Measurements from ENCODE around the gene NAALADL1. TPM values are rescaled to one million over a fixed set of nuclear protein-coding genes. Genes with fewer than 3 reads are reported as not detected.

The NAALADL1 gene
- total RNA-seq, 1 donor from 2014 or later, result 11.9 TPM

- Mint-ChIP-seq H3K27ac (no peak overlapping the region), H3K36me3 (ENCODE audit: low read depth) (peaks cover 16% of the 10 kb centered on the region), H3K9me3 (no peaks in the 10 kb centered on the region), H3K4me3 (ENCODE audit: low read depth) (no peak overlapping the region), H3K4me1 (ENCODE audit: low read depth) (peaks cover 4% of the 10 kb centered on the region), H3K27me3 (ENCODE audit: low read depth) (no peaks in the 10 kb centered on the region)
- no peak for DNase-seq (ENCODE audit: low spot score)
- intact Hi-C loops (cut with micrococcal nuclease), result no loop called here
Observed at GRCh38 chr11:65071907-65072630, 13.7 kb upstream of the NAALADL1 start.

GRCh38 chr11:65069217-65069616 is 10.9 kb upstream of the NAALADL1 start:
- no peaks in the 10 kb centered on the region for H3K9me3 Mint-ChIP-seq
- H3K4me3 Mint-ChIP-seq (ENCODE audit: low read depth), result no peak overlapping the region
- H3K36me3 Mint-ChIP-seq (ENCODE audit: low read depth), result no peaks in the 10 kb centered on the region
- H3K4me1 Mint-ChIP-seq (ENCODE audit: low read depth), result no peaks in the 10 kb centered on the region
- H3K27ac Mint-ChIP-seq, result no peak overlapping the region
- intact Hi-C loops (cut with micrococcal nuclease), result no loop called here
- no peaks in the 10 kb centered on the region for H3K27me3 Mint-ChIP-seq (ENCODE audit: low read depth)
- no peak for DNase-seq (ENCODE audit: low spot score)

GRCh38 chr11:65067446-65067845 is 9.1 kb upstream of the NAALADL1 start:
- intact Hi-C loops (cut with micrococcal nuclease), result no loop called here
- no peak overlapping the region for H3K27ac Mint-ChIP-seq
- no peaks in the 10 kb centered on the region for H3K9me3 Mint-ChIP-seq
- H3K36me3 Mint-ChIP-seq (ENCODE audit: low read depth), result no peaks in the 10 kb centered on the region
- H3K27me3 Mint-ChIP-seq (ENCODE audit: low read depth), result no peaks in the 10 kb centered on the region
- DNase-seq (ENCODE audit: low spot score), result no peak
- no peak overlapping the region for H3K4me3 Mint-ChIP-seq (ENCODE audit: low read depth)
- no peaks in the 10 kb centered on the region for H3K4me1 Mint-ChIP-seq (ENCODE audit: low read depth)

GRCh38 chr11:65066805-65067291 is 8.5 kb upstream of the NAALADL1 start:
- H3K27me3 Mint-ChIP-seq (ENCODE audit: low read depth), result no peaks in the 10 kb centered on the region
- intact Hi-C loops (cut with micrococcal nuclease), result no loop called here
- H3K36me3 Mint-ChIP-seq (ENCODE audit: low read depth), result no peaks in the 10 kb centered on the region
- DNase-seq (ENCODE audit: low spot score), result no peak
- no peaks in the 10 kb centered on the region for H3K4me1 Mint-ChIP-seq (ENCODE audit: low read depth)
- no peak overlapping the region for H3K27ac Mint-ChIP-seq
- H3K9me3 Mint-ChIP-seq, result no peaks in the 10 kb centered on the region
- no peak overlapping the region for H3K4me3 Mint-ChIP-seq (ENCODE audit: low read depth)

- Mint-ChIP-seq H3K36me3 (ENCODE audit: low read depth) (no peaks in the 10 kb centered on the region), H3K9me3 (no peaks in the 10 kb centered on the region), H3K4me3 (ENCODE audit: low read depth) (no peak overlapping the region), H3K4me1 (ENCODE audit: low read depth) (no peaks in the 10 kb centered on the region), H3K27me3 (ENCODE audit: low read depth) (no peaks in the 10 kb centered on the region), H3K27ac (no peak overlapping the region)
- intact Hi-C loops (cut with micrococcal nuclease), result no loop called here
- DNase-seq (ENCODE audit: low spot score), result no peak
Observed at GRCh38 chr11:65066315-65066714, 8.0 kb upstream of the NAALADL1 start.

GRCh38 chr11:65065851-65066250 is 7.5 kb upstream of the NAALADL1 start:
- Mint-ChIP-seq H3K27me3 (ENCODE audit: low read depth) (no peaks in the 10 kb centered on the region), H3K4me1 (ENCODE audit: low read depth) (peaks cover 3% of the 10 kb centered on the region), H3K9me3 (no peaks in the 10 kb centered on the region), H3K27ac (no peak overlapping the region), H3K4me3 (ENCODE audit: low read depth) (no peak overlapping the region), H3K36me3 (ENCODE audit: low read depth) (no peaks in the 10 kb centered on the region)
- no peak for DNase-seq (ENCODE audit: low spot score)
- intact Hi-C loops (cut with micrococcal nuclease), result no loop called here

- no peak overlapping the region for H3K27ac Mint-ChIP-seq
- H3K36me3 Mint-ChIP-seq (ENCODE audit: low read depth), result no peaks in the 10 kb centered on the region
- H3K4me3 Mint-ChIP-seq (ENCODE audit: low read depth), result no peak overlapping the region
- H3K4me1 Mint-ChIP-seq (ENCODE audit: low read depth), result peaks cover 10% of the 10 kb centered on the region
- intact Hi-C loops (cut with micrococcal nuclease), result no loop called here
- no peak for DNase-seq (ENCODE audit: low spot score)
- H3K27me3 Mint-ChIP-seq (ENCODE audit: low read depth), result no peaks in the 10 kb centered on the region
- no peaks in the 10 kb centered on the region for H3K9me3 Mint-ChIP-seq
Observed at GRCh38 chr11:65064847-65065240, 6.5 kb upstream of the NAALADL1 start.

- no peak for DNase-seq (ENCODE audit: low spot score)
- Mint-ChIP-seq H3K9me3 (no peaks in the 10 kb centered on the region), H3K27me3 (ENCODE audit: low read depth) (no peaks in the 10 kb centered on the region), H3K4me3 (ENCODE audit: low read depth) (no peak overlapping the region), H3K27ac (no peak overlapping the region), H3K4me1 (ENCODE audit: low read depth) (peaks cover 10% of the 10 kb centered on the region), H3K36me3 (ENCODE audit: low read depth) (no peaks in the 10 kb centered on the region)
- intact Hi-C loops (cut with micrococcal nuclease), result no loop called here
Observed at GRCh38 chr11:65063532-65063931, 5.2 kb upstream of the NAALADL1 start.

GRCh38 chr11:65060913-65061408 is 2.6 kb upstream of the NAALADL1 start:
- no peak overlapping the region for H3K4me3 Mint-ChIP-seq (ENCODE audit: low read depth)
- no peaks in the 10 kb centered on the region for H3K36me3 Mint-ChIP-seq (ENCODE audit: low read depth)
- no peaks in the 10 kb centered on the region for H3K27me3 Mint-ChIP-seq (ENCODE audit: low read depth)
- H3K27ac Mint-ChIP-seq, result no peak overlapping the region
- intact Hi-C loops (cut with micrococcal nuclease), result no loop called here
- no peaks in the 10 kb centered on the region for H3K9me3 Mint-ChIP-seq
- H3K4me1 Mint-ChIP-seq (ENCODE audit: low read depth), result peaks cover 10% of the 10 kb centered on the region
- DNase-seq (ENCODE audit: low spot score), result no peak

- H3K4me1 Mint-ChIP-seq (ENCODE audit: low read depth), result peaks cover 10% of the 10 kb centered on the region
- no peak overlapping the region for H3K4me3 Mint-ChIP-seq (ENCODE audit: low read depth)
- no peaks in the 10 kb centered on the region for H3K36me3 Mint-ChIP-seq (ENCODE audit: low read depth)
- intact Hi-C loops (cut with micrococcal nuclease), result no loop called here
- no peak for DNase-seq (ENCODE audit: low spot score)
- H3K27ac Mint-ChIP-seq, result no peak overlapping the region
- no peaks in the 10 kb centered on the region for H3K9me3 Mint-ChIP-seq
- no peaks in the 10 kb centered on the region for H3K27me3 Mint-ChIP-seq (ENCODE audit: low read depth)
Observed at GRCh38 chr11:65059959-65060824, 1.8 kb upstream of the NAALADL1 start.

- no peaks in the 10 kb centered on the region for H3K9me3 Mint-ChIP-seq
- no peak overlapping the region for H3K27ac Mint-ChIP-seq
- intact Hi-C loops (cut with micrococcal nuclease), result no loop called here
- DNase-seq (ENCODE audit: low spot score), result no peak
- H3K4me1 Mint-ChIP-seq (ENCODE audit: low read depth), result peaks cover 10% of the 10 kb centered on the region
- H3K36me3 Mint-ChIP-seq (ENCODE audit: low read depth), result no peaks in the 10 kb centered on the region
- no peak overlapping the region for H3K4me3 Mint-ChIP-seq (ENCODE audit: low read depth)
- H3K27me3 Mint-ChIP-seq (ENCODE audit: low read depth), result no peaks in the 10 kb centered on the region
Observed at GRCh38 chr11:65059523-65059922, 1.2 kb upstream of the NAALADL1 start.

- Mint-ChIP-seq H3K4me1 (ENCODE audit: low read depth) (peaks cover 20% of the 10 kb centered on the region), H3K27ac (no peak overlapping the region), H3K27me3 (ENCODE audit: low read depth) (no peaks in the 10 kb centered on the region), H3K4me3 (ENCODE audit: low read depth) (no peak overlapping the region), H3K9me3 (no peaks in the 10 kb centered on the region), H3K36me3 (ENCODE audit: low read depth) (no peaks in the 10 kb centered on the region)
- DNase-seq (ENCODE audit: low spot score), result no peak
- intact Hi-C loops (cut with micrococcal nuclease), result no loop called here
Observed at GRCh38 chr11:65058012-65058411, 341 bp downstream of the NAALADL1 start.

GRCh38 chr11:65057526-65057925 is 827 bp downstream of the NAALADL1 start:
- no peak for DNase-seq (ENCODE audit: low spot score)

More at GRCh38 chr11:65057526-65057925, 827 bp downstream of the NAALADL1 start:
- H3K36me3 Mint-ChIP-seq (ENCODE audit: low read depth), result no peaks in the 10 kb centered on the region
- no peak overlapping the region for H3K4me3 Mint-ChIP-seq (ENCODE audit: low read depth)
- H3K9me3 Mint-ChIP-seq, result no peaks in the 10 kb centered on the region
- intact Hi-C loops (cut with micrococcal nuclease), result no loop called here
- H3K4me1 Mint-ChIP-seq (ENCODE audit: low read depth), result peaks cover 20% of the 10 kb centered on the region
- H3K27ac Mint-ChIP-seq, result no peak overlapping the region
- H3K27me3 Mint-ChIP-seq (ENCODE audit: low read depth), result no peaks in the 10 kb centered on the region

All from activated T-helper 2 cell treated with anti-CD3 and anti-CD28 coated beads, Interferon-gamma antibody, Interleukin-2, Interleukin-4, amounts not matched to agents 10 μg/mL and 5 μg/mL and 100 μg/mL, durations not matched to agents 14 hours and 24 hours and 36 hours (primary cell).